GM10248 (cell line): Measurements from ENCODE around the gene ALOX15B.

Experiments used
- CTCF ChIA-PET: fragments of 300-600 bp; sonication (Branson Sonifier 250); formaldehyde crosslinking; extraction: SDS; loops from one replicate; lab custom pipeline; 2021; ENCODE audit warnings: antibody characterized with exemption; lab: Yijun Ruan, JAX
- POLR2A ChIA-PET: fragments of 350-650 bp; sonication (Branson Sonifier 250); formaldehyde crosslinking; extraction: SDS; loops from one replicate; lab custom pipeline; 2020; ENCODE audit warnings: antibody characterized with exemption; lab: Yijun Ruan, JAX
- DNase-seq: peaks from one replicate; pipeline ENCODE4 v3.0.0; 2012; ENCODE audit errors: extremely low spot score
- CTCF ChIP-seq: IDR thresholded peaks from 2 replicates; pipeline ENCODE4 v1.5.1; 2012; ENCODE audit warnings: mild to moderate bottlenecking, low read depth; ENCODE audit errors: extremely low read depth, missing control alignments, control extremely low read depth

Gene ALOX15B

GRCh38 chr17:8031950-8032349 is 6.9 kb upstream of the ALOX15B start:
- no peak for TF ChIP-seq CTCF
- no peak for DNase-seq
- POLR2A ChIA-PET, result no interaction called here
- CTCF ChIA-PET, result interaction anchor here (0.8 to 2.5 kb wide), 6 partner anchors 10 to 288 kb away, joined by 3 to 7 read pairs (median 5); no protein-coding TSS in a partner anchor

- POLR2A ChIA-PET, result no interaction called here
- no peak for TF ChIP-seq CTCF
- CTCF ChIA-PET, result interaction anchor here (1.2 to 2.5 kb wide), 4 partner anchors 9 to 289 kb away, joined by 4 to 7 read pairs (median 6); no protein-coding TSS in a partner anchor
- DNase-seq, result no peak
These were observed 6.4 kb upstream of the ALOX15B start for GRCh38 chr17:8032442-8032841.

GRCh38 chr17:8039611-8040168 is 831 bp downstream of the ALOX15B start:
- DNase-seq, result no peak
- no peak for TF ChIP-seq CTCF
- POLR2A ChIA-PET, result no interaction called here
- CTCF ChIA-PET, result interaction anchor here (1.0 to 4.5 kb wide), 8 partner anchors 12 to 127 kb away, joined by 4 to 40 read pairs (median 16); no protein-coding TSS in a partner anchor

- TF ChIP-seq CTCF, result peak; percentile 47
- POLR2A ChIA-PET, result no interaction called here
- CTCF ChIA-PET, result interaction anchor here (0.6 to 4.5 kb wide), 41 partner anchors 8 to 297 kb away, joined by 3 to 40 read pairs (median 5); partner anchors contain the start of genes KCNAB3, KDM6B and RNF227
- peak; percentile 65 for DNase-seq
These were observed 2.5 kb downstream of the ALOX15B start for GRCh38 chr17:8041249-8041928.

GRCh38 chr17:8041979-8042378 is 3.1 kb downstream of the ALOX15B start:
- TF ChIP-seq CTCF, result no peak
- CTCF ChIA-PET, result interaction anchor here (0.6 to 4.5 kb wide), 40 partner anchors 7 to 298 kb away, joined by 3 to 40 read pairs (median 5); partner anchors contain the start of genes KCNAB3, KDM6B and RNF227
- POLR2A ChIA-PET, result no interaction called here
- no peak for DNase-seq
